Measurements from ENCODE around the gene ZC3H13.

The ZC3H13 gene, protein sequence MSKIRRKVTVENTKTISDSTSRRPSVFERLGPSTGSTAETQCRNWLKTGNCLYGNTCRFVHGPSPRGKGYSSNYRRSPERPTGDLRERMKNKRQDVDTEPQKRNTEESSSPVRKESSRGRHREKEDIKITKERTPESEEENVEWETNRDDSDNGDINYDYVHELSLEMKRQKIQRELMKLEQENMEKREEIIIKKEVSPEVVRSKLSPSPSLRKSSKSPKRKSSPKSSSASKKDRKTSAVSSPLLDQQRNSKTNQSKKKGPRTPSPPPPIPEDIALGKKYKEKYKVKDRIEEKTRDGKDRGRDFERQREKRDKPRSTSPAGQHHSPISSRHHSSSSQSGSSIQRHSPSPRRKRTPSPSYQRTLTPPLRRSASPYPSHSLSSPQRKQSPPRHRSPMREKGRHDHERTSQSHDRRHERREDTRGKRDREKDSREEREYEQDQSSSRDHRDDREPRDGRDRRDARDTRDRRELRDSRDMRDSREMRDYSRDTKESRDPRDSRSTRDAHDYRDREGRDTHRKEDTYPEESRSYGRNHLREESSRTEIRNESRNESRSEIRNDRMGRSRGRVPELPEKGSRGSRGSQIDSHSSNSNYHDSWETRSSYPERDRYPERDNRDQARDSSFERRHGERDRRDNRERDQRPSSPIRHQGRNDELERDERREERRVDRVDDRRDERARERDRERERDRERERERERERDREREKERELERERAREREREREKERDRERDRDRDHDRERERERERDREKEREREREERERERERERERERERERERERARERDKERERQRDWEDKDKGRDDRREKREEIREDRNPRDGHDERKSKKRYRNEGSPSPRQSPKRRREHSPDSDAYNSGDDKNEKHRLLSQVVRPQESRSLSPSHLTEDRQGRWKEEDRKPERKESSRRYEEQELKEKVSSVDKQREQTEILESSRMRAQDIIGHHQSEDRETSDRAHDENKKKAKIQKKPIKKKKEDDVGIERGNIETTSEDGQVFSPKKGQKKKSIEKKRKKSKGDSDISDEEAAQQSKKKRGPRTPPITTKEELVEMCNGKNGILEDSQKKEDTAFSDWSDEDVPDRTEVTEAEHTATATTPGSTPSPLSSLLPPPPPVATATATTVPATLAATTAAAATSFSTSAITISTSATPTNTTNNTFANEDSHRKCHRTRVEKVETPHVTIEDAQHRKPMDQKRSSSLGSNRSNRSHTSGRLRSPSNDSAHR (N-terminal part only)

DNA sequence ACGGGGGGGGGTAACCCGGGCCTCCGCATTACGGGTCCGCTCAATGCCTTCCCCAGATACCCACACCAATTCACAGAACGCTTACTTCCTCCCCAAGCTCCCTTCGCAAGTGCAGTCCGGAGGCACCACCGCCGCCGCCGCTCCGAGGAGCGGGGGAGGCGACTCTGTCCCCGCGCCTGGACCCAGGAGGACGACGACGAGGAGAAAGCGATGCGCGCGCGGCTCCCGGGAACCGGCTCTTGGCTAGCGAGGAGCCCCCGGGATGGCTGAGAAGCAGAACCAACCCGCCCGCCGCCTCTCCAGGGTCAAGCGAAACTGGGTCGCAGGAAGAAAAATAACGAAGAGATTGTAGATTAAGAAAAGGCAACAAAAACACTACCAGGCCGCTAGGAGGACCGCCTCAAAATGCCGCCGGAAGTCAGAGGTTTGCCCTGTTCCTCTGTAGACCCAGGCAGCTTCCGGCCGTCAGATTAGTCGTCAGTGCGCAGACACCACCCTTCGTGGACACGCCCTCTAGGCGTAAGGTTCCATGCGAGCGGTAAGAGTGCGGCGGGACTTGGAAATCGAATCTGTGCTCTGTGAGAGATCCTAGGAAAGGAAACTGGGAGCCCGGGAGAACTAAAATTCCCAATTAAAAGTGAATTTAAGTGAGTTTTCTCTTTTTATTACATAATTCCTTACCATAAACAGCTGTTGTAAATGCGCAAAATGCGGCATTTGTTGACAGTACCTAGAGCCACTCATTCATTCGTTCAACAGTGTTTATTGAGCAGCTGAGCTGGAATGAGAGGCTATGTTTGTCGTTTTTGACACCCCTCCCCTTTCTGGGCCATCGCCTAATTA is at the start of gene ZC3H13:
ZC3H13 (minus strand) TSS at position 428 of the 843 bp plus-strand sequence. CDS start 7,239 bp downstream, outside the sequence.
- peak; percentile 94 for DNase-seq

DNA sequence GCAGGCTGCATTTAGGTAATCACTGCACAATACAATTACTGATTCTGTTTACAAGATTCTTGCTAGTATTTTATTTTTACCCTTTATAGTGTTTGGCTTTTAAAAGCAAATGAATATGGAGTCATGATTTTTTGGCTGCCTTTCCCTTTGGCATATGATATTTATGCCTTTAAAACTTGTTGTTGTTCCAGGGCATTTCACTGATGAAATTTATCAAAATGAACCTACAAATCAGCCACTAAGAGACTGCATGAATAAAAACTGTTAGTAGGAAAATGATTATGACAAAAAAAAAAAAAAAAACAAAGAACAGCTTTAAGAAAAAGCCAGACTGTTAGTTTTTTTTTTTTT is 49.7 kb upstream of the ZC3H13 start:
- no peak for DNase-seq

GRCh38 chr13:46101484-46102254 is 49.1 kb upstream of the ZC3H13 start:
- no peak for DNase-seq

DNA sequence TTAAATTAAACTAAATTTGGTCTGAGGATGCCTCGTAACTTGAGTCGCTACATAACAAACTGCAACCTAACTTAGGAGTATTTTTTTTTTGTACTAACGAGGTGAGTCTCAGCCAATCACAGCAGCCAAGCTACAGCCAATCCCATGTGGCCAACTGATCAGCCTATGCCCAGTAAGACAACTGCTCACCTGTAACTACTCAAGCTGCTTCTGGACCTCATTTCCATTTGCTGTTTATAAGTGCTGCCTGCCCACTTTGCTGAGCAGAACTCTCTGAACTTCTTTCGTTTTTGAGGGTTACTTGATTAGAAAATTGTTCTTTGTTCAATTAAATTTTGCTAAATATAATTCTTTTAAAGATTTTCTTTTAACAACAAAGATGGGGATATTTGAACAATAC is 48.5 kb upstream of the ZC3H13 start:
- DNase-seq: no peak

GRCh38 chr13:46100191-46100815 is 47.8 kb upstream of the ZC3H13 start:
- no peak for DNase-seq

- DNase-seq: no peak
Observed at GRCh38 chr13:46097663-46098062, 45.1 kb upstream of the ZC3H13 start.

DNA sequence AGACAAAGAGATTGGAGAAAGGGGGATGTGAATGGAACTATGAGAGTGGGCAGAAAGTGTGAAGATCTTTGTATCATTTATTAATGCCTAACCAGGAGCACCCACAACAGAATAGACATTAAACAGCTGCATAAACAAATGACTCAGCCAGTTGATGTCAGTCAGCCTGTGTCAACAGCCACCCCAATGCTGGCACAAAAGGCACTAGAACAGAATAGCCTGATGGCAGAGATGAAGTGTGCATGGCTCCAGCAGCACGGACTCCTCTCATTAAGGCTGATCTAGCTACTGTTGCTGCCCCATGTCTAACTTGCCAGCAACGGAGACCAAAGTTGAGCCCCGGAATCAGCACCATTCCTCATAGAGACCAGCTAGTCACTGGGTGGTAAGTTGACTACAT is 44.5 kb upstream of the ZC3H13 start:
- no peak for DNase-seq

GRCh38 chr13:46094478-46094877 is 41.9 kb upstream of the ZC3H13 start:
- no peak for DNase-seq

DNA sequence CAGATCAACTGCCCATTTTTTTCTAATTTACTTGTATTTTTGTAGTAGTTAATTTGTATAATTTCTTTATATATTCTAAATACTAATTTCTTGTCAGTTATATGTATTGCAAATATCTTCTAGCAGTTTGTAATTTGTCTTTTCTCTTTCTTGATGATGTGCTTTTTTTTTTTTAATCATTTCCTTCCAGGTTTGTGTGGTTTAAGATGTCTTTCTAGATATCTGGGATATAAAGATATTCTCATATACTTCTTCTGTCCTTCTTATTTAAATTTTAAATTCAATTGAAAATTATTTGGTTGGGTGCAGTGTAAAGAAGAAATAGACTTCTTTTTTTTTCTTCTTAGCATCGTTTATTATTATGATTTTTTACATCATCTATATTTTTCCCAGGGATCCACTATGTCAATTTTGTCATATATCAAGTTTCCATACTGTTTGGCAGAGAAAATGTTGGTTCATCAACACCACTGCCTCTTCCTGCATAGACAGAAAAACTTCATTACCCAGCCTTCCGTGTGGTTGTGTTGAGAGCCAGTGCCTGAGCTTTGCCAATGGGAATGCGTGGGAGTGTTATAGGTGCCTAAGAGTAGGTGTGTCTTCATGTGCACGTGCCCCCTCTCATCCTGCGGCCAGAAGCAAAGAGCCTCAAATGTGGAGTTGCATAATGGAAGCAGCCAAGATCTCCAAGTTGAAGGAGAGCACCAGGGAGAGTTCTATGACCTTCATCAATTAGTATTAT is 36.4 kb upstream of the ZC3H13 start:
- no peak for DNase-seq

GRCh38 chr13:46087481-46087880 is 34.9 kb upstream of the ZC3H13 start:
- no peak for DNase-seq

DNA sequence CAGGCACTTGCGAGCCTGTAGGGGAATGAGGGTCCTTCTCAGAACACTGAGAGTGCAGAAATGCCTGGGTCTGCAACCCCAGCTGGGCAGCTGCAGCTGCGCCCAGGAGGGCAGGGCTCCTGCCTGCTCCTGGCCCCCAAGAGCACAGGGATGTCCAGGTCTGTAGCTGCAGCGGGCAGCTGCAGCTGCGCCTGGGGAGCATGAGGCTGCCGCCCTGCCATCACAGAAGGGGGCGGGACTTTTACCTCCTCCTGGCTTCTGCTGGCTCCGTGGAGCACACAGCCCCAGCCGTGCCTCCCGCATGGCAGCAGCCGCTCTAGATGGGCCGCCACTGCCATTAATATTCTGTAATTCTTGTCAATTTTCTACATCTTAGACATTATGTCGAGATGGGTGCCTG is 34.4 kb upstream of the ZC3H13 start:
- no peak for DNase-seq

DNA sequence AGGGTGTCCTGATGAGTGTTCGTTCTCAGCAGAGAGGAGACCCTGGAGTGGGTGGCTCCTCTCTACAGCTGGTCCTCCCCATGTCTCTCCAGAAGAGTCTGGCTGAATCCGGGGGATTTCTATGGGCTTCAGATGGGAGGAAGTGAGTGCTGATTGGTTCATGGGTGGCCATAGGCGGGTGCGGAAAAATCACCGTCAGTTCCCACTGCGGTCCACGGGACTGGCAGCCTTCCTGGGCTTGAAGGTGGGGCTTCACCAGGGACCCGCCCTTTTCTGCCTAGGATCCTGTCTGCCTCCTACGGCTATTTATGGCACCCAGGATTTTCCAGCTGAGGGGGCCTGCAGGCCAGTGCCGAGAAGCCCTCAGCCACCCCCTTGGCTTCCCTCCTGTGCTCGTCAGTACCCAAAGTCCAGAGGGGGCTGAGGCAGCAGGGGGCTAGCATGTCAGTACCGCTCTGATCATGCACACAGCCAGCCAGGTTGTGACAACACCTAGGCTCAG is 33.9 kb upstream of the ZC3H13 start:
- DNase-seq: no peak

DNA sequence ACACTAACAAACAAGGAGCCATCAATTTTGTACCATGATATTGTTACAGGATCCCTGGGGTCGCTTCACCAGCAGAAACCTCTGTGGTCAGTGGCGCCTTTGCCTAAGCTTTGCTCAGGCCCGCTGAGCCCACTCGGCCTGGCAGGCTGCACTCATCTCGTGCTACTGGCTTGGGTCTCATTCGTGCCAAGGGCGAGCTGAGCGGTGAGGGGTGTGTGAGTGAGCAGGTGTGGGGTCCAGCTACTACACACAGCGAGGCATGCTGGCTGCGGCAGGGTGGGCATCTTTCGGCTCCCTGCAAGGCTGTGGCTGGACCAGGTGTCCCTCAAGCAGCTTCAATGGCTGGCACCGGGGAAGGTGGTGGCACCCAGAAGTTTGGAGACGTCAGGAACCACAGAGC is 33.2 kb upstream of the ZC3H13 start:
- DNase-seq: no peak

GRCh38 chr13:46082324-46082723 is 29.8 kb upstream of the ZC3H13 start:
- DNase-seq: no peak

- peak; percentile 3 for DNase-seq
Observed at GRCh38 chr13:46079770-46080169, 27.2 kb upstream of the ZC3H13 start.

- DNase-seq: no peak
Observed at GRCh38 chr13:46077265-46077664, 24.7 kb upstream of the ZC3H13 start.

- no peak for DNase-seq
Observed at GRCh38 chr13:46076827-46077226, 24.3 kb upstream of the ZC3H13 start.

- no peak for DNase-seq
Observed at GRCh38 chr13:46075811-46076210, 23.3 kb upstream of the ZC3H13 start.

- DNase-seq: no peak
Observed at GRCh38 chr13:46071590-46072249, 19.2 kb upstream of the ZC3H13 start.

DNA sequence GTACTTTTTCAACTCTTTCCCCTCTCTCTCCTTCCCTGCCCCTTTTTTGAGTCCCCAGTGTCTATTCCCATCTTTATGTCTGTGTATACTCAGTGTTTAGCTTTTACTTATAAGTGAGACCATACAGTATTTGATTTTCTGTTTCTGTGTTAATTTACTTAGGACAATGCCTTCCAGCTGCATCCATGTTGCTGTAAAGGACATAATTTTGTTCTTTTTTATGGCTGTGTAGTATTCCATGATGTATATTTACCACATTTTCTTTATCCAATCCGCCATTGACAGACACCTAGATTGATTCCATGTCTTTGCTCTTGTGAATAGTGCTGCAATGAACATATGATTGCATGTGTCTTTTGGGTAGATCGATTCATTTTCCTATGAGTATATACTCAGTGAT is 10.7 kb upstream of the ZC3H13 start:
- no peak for DNase-seq

Measured in CD4-positive, alpha-beta T cell treated with Interleukin-12 subunit alpha and Interleukin-12 subunit beta, for 1 hour (primary cell).